Stimulated activated CD4-positive, alpha-beta T cell treated with anti-CD3 and anti-CD28 coated beads, Interleukin-4, amount 100 ng/mL, for 24 hours (primary cell): Measurements from ENCODE around the gene KANK2.

Experiments
- DNase-seq: peaks from one replicate; pipeline ENCODE4 v3.0.0-alpha.2; 2020

KANK2 gene

GRCh38 chr19:11197291-11198174 is at the start of gene KANK2:
Gene KANK2 (minus strand): TSS chr19:11197545. CDS start chr19:11194511, 3,034 bp downstream.
- peak; percentile 70 for DNase-seq

- DNase-seq, result no peak
These were observed 49.6 kb upstream of the KANK2 start for GRCh38 chr19:11246941-11247340.

GRCh38 chr19:11244846-11245589 is 47.7 kb upstream of the KANK2 start:
- no peak for DNase-seq

- DNase-seq, result no peak
These were observed 46.4 kb upstream of the KANK2 start for GRCh38 chr19:11243798-11244169.

DNA sequence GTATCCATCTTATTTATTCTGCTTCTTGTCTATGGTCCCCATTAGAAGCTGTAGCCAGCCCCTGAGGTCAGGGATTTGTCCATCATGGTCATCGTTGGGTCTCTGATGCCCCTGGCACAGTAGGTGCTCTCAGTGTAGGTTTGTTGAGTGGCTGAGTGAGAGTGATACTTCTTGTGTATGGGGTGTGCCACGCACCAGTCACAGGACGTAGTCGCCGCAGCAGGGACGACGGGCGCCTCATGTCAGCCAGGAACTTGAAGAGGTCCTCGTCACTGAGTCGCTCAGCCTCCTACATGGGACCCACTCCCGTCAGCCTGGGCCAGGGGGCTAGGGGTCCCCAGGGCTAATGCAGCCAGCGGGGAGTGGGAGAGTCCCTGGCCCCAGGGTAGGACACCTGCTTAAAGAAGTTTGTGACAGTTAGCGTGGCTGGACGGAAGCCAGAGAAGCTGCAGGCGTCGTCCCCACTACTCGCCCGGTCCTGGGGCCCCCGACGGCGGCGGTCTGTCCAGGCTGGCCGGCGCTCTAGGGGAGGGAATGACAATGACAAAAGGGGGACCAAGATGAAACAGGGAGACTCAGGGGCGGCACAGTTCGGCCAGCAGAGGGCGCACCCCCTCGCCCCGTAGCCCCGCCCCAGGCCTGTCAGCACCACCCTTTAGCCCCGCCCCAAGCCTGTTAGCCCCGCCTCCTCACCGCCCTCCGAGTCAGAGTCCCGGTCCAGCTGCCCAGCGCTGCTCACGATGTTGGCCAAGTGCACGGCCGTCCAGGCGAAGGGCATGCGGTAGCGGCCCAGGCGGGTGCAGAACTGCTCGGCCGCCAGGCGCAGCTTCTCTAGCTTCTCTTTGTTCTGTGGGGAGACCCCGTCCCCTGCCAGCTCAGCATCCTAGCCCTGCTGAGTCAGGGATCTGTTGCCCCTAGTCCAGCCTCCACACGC is 45.8 kb upstream of the KANK2 start:
- peak; percentile 87 for DNase-seq

GRCh38 chr19:11242025-11242424 is 44.7 kb upstream of the KANK2 start:
- DNase-seq, result no peak

- DNase-seq, result no peak
These were observed 42.7 kb upstream of the KANK2 start for GRCh38 chr19:11240008-11240444.

- DNase-seq, result no peak
These were observed 42.1 kb upstream of the KANK2 start, which contains the start of gene ANGPTL8 for GRCh38 chr19:11239377-11240000. Gene ANGPTL8 (plus strand): TSS chr19:11239619. CDS start chr19:11239638, 19 bp downstream.

- DNase-seq, result no peak
These were observed 41.5 kb upstream of the KANK2 start for GRCh38 chr19:11238781-11239376.

DNA sequence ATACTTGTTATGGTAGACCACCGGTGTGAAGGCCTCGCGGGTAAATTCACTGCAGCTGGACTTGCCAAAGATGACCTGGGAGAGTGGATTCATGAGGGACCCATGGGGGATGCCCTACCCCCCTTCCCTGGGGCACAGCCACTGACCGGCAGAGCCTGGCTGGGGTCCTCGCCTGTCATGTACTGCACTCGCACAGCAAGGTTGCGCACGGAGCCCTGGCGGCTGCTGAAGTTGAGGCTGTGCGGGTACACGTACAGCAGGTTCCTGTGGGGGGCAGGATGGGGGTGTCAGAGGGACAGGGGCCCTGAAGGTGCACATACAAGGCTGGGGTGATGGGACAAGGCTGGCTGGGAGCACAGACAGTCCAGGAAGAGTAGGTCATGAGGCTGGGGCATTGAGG is 40.7 kb upstream of the KANK2 start:
- DNase-seq, result no peak

DNA sequence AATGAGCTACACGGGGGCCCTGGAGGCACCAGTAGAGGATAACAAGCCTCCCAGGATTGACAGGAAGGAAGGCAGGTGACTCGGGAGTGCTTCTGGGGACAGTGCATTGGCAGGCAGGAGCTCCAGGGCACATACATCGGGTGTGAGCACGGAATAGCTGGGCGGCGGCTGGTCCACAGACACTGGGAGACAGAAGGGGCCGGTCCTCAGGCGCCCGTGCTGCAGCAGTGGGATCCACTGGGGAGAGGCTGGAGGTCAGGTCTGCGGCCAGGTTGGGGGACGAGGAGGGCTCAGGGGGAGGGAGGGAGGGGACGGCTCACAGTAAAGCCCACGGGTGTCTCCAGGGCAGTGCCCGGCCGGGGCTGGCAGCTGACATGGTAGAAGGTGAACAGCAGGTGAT is 40.0 kb upstream of the KANK2 start:
- no peak for DNase-seq

- DNase-seq, result no peak
These were observed 39.3 kb upstream of the KANK2 start for GRCh38 chr19:11236324-11237301.

DNA sequence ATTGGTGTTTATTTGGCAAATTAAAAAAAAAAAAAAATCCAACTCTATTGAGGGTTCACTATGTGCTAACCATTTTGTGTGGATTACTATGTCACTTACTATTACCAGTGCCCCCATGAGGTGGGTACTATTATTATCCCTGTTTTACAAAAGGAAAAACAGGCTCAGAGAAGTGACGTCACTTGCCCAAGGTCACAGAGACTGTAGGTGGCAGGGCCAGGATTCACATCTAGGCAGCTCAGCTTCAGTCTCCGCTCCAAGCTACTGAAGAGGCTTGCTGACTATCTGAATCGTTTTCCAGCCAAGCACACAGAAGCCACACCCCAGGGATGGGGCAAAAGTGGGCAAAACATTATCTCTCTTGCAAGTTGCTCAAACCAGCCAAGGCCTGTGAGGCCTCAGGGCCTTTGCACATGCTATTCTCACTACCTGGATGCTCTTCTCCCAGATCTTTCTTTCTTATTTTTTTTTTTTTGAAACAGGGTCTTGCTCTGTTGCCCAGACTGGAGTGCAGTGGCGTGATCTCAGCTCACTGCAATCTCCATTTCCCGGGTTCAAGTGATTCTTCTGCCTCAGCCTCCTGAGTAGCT is 37.2 kb upstream of the KANK2 start:
- no peak for DNase-seq

GRCh38 chr19:11233073-11233472 is 35.7 kb upstream of the KANK2 start:
- no peak for DNase-seq

DNA sequence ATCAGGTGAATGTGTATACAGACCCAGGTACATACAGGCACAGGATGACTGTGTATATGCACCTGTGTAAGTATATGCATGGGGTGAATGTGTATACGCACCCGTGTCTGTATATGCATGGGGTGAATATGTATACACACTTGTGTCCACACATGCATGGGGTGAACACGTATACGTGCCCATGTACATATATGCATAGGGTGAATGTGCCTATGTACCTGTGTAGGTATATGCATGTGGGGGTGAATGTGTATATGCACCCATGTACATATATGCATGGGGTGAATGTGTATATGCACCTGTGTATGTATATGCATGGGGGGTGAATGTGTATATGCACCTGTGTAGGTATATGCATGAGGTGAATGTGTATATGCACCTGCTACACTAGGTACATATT is 35.2 kb upstream of the KANK2 start:
- no peak for DNase-seq

DNA sequence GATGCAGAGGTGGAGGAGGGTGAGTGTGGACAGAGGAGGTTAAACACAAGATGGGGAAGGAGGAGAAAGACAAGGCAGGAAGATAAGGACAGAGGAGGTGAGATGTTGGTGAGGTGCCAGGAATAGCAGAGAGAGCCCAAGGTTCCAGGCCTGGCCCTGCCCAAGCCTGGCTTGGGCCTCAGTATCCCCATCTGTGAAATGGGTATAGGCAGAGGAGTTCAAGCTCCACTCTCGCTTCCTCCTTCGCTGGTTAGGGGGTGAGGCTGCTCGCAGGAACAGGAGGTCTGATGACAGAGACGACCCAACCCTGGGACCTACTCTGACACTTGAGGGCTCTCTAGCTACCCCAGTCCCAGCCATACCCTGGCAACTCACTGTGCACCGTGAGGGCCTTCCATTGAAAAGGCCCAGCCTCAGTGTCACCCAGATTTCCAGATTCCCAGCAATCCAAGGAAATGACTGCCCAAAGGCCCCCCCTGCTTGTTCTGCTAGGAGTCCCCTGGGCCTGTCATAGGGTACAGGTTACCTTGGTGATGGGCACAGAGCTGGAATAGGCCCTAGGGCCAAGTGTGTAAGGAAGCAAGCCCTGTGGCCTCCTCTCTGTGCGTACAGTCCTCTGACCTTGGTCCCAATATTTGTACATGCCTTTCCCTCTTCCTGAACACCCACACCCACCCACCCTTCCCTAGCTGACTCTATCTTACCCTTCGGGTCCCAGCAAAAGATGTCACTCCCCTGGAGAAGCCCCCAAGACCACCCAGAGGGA is 33.5 kb upstream of the KANK2 start:
- DNase-seq, result no peak

DNA sequence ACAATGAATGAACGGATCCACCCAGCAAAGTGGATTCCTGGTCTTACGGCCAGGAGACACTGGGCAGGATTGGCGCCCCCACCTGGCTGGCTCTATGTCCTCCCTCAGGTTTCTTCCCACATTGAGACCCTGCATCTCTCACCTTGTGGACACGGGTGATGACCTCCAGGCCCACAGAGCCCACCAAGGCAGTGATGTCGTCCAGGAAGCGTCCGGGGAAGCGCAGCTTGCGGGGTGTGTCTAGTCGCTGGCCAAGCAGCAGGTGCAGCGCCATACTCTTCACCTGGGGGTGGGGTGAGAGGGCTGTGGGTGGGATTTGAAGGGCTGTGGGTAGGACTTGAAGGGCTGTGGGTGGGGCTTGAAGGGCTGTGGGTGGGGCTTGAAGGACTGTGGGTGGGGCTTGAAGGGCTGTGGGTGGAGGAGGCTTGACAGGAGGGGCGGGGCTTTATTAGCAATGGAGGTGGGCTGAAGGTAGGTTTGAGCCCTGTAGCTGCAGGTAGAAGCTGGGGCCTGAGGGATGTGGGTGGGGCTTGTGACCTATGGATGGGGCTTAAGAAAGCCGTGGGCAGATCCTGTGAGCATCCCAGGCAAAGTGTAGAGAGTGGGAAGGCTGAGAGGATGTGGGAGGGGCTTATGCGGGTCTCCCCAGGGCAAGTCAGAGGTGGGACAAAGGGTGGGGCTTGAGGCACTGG is 30.0 kb upstream of the KANK2 start:
- no peak for DNase-seq

DNA sequence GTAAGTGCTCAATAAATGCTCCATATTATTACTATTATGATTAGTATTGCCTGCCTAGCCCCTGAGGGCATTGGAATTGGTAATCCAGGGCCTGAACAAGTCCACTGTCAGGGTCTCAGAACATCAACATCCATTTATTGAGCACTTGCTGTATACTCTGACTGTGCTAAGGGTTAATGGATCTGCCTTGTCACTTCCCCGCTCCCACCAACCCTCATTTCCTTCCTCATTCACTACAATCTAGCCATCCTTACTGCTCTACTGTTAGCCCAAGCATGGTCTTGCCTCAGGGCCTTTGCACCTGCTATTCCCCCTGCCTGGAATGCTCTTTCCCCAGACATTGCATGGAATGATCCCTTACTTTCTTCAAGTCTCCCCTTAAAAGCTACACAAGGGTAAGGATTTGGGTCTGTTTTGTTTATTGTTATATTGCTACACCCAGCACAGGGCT is 29.4 kb upstream of the KANK2 start:
- no peak for DNase-seq

DNA sequence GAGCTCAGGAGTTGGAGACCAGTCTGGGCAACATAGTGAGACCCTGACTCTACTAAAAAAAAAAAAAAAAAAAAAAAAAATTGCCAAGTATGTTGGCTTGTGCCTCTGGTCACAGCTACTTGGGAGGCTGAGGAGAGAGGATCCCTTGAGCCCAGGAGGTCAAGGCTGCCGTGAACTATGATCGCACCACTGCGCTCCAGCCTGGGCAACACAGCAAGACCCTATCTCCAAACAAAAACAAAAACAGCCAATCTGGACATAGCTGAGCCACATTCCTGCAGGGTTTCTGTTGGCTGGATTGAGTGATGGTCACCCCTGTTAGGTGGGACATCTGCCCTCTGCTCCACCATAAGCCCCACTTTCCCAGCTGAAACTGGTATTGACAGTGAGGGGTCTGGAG is 28.5 kb upstream of the KANK2 start:
- DNase-seq, result no peak
